IMR-90 (cell line): ENCODE measurements around the gene OR6J1. TPM values are rescaled to one million over a fixed set of nuclear protein-coding genes. Genes with fewer than 3 reads are reported as not detected.

Source experiments
- ATAC-seq: fragments of 200-7000 bp; cut with Tn5 transposase; 2 replicates; pipeline ENCODE4 v1.9.1; 2020; ENCODE audit warnings: low read depth, mild to moderate bottlenecking, moderate library complexity
- BruUV-seq: library from RNA; stranded (reverse); fragments of 400-500 nt; replicated peaks from 2 replicates; lab custom pipeline; 2021; lab: Mats Ljungman, UMichigan
- CTCF ChIA-PET: fragments of 300-600 bp; formaldehyde crosslinking; extraction: SDS; loops from one replicate; lab custom pipeline; 2021; ENCODE audit warnings: antibody characterized with exemption; lab: Yijun Ruan, JAX
- POLR2A ChIA-PET: fragments of 300-600 bp; sonication (Branson Sonifier 250); formaldehyde crosslinking; loops from one replicate; lab custom pipeline; 2022; ENCODE audit warnings: antibody characterized with exemption; ENCODE audit not compliant: unreplicated experiment; lab: Charles Lee
- DNase-seq: peaks from one replicate; pipeline ENCODE4 v3.0.0; 2013
- H2AFZ ChIP-seq: replicated peaks from 2 replicates; pipeline ENCODE3; 2013; ENCODE audit warnings: low read length, mild to moderate bottlenecking; ENCODE audit not compliant: poor library complexity
- H2AK5ac ChIP-seq: 2 replicates; pipeline ENCODE4 v1.6.1; 2013; ENCODE audit warnings: low read depth, low read length, inconsistent platforms
- H2AK9ac ChIP-seq: replicated peaks from 2 replicates; pipeline ENCODE3; 2013; ENCODE audit warnings: mild to moderate bottlenecking, low read depth, low read length, moderate library complexity; ENCODE audit not compliant: poor library complexity
- H2BK120ac ChIP-seq: 2 replicates; pipeline ENCODE4 v1.6.1; 2013; ENCODE audit warnings: low read depth, low read length, inconsistent platforms
- H2BK15ac ChIP-seq: 3 replicates; pipeline ENCODE4 v1.6.1; 2013; ENCODE audit warnings: low read depth, low read length, inconsistent platforms
- H2BK20ac ChIP-seq: 2 replicates; pipeline ENCODE4 v1.6.1; 2013; ENCODE audit warnings: low read depth, mild to moderate bottlenecking, inconsistent platforms, low read length, moderate library complexity
- H2BK5ac ChIP-seq: 2 replicates; pipeline ENCODE4 v1.6.1; 2013; ENCODE audit warnings: mild to moderate bottlenecking, low read depth, low read length, inconsistent platforms; ENCODE audit not compliant: poor library complexity, severe bottlenecking
- H3K14ac ChIP-seq: replicated peaks from 2 replicates; pipeline ENCODE4 v1.6.1; 2013; ENCODE audit warnings: low read depth, low read length, inconsistent platforms
- H3K18ac ChIP-seq: 2 replicates; pipeline ENCODE4 v1.6.1; 2013; ENCODE audit warnings: low read depth, low read length, control low read depth
- H3K23ac ChIP-seq: 2 replicates; pipeline ENCODE4 v1.6.1; 2013; ENCODE audit warnings: low read depth, low read length, inconsistent platforms
- H3K27ac ChIP-seq: 2 replicates; pipeline ENCODE4 v1.5.1; 2013; ENCODE audit warnings: mild to moderate bottlenecking, control low read depth, low read length; ENCODE audit not compliant: insufficient read depth
- H3K27me3 ChIP-seq: 2 replicates; pipeline ENCODE4 v1.6.1; 2013; ENCODE audit warnings: low read length; ENCODE audit not compliant: control insufficient read depth, insufficient read depth
- H3K36me3 ChIP-seq: 2 replicates; pipeline ENCODE4 v1.6.1; 2013; ENCODE audit warnings: low read length, mixed read lengths; ENCODE audit not compliant: control insufficient read depth, insufficient read depth
- H3K4ac ChIP-seq: 2 replicates; pipeline ENCODE4 v1.6.1; 2013; ENCODE audit warnings: low read depth, low read length, inconsistent platforms
- H3K4me1 ChIP-seq: 2 replicates; pipeline ENCODE4 v1.6.1; 2013; ENCODE audit warnings: low read length, mixed read lengths; ENCODE audit not compliant: control insufficient read depth, insufficient read depth
- H3K4me2 ChIP-seq: 2 replicates; pipeline ENCODE4 v1.6.1; 2013; ENCODE audit warnings: low read depth, mild to moderate bottlenecking, control low read depth, low read length, moderate library complexity
- H3K4me3 ChIP-seq: 2 replicates; pipeline ENCODE4 v1.5.1; 2013; ENCODE audit warnings: low read depth, mild to moderate bottlenecking, control low read depth, low read length, moderate library complexity; ENCODE audit not compliant: insufficient read depth
- H3K56ac ChIP-seq: 2 replicates; pipeline ENCODE4 v1.6.1; 2013; ENCODE audit warnings: low read length, inconsistent platforms; ENCODE audit not compliant: insufficient read depth; ENCODE audit errors: extremely low read depth
- H3K79me1 ChIP-seq, 2 experiments: 2 replicates each; pipeline ENCODE4 v1.6.1; 2013; ENCODE audit warnings: low read length in 2 of 2, inconsistent platforms in 1 of 2, low read depth in 1 of 2
- H3K9ac ChIP-seq: 2 replicates; pipeline ENCODE4 v1.6.1; 2013; ENCODE audit warnings: low read depth, low read length, control low read depth
- H3K9me1 ChIP-seq: 2 replicates; pipeline ENCODE4 v1.6.1; 2013; ENCODE audit warnings: low read length, inconsistent platforms; ENCODE audit not compliant: insufficient read depth
- H3K9me3 ChIP-seq: 2 replicates; pipeline ENCODE4 v1.6.1; 2013; ENCODE audit warnings: low read length; ENCODE audit not compliant: control insufficient read depth, insufficient read depth
- H4K20me1 ChIP-seq: 2 replicates; pipeline ENCODE4 v1.6.1; 2013; ENCODE audit warnings: low read length, inconsistent platforms; ENCODE audit not compliant: insufficient read depth
- H4K5ac ChIP-seq: 2 replicates; pipeline ENCODE4 v1.6.1; 2013; ENCODE audit warnings: mild to moderate bottlenecking, low read depth, low read length, control low read depth
- H4K8ac ChIP-seq, 2 experiments: 2 replicates each; pipeline ENCODE4 v1.6.1; 2013; ENCODE audit warnings: low read depth in 2 of 2, low read length in 2 of 2, control low read depth in 1 of 2, inconsistent platforms in 1 of 2
- H4K91ac ChIP-seq: 2 replicates; pipeline ENCODE4 v1.6.1; 2013; ENCODE audit warnings: low read depth, low read length, inconsistent platforms; ENCODE audit not compliant: insufficient read depth
- CEBPB ChIP-seq: IDR thresholded peaks from 2 replicates; pipeline ENCODE4 v1.6.1; 2012; ENCODE audit warnings: low read depth, low read length, improper control_type of control experiment
- NFE2L2 ChIP-seq: fragments of 150-350 bp; IDR thresholded peaks from 2 replicates; pipeline ENCODE4 v1.6.1; 2016; ENCODE audit warnings: low read depth, mild to moderate bottlenecking, low read length
- USF2 ChIP-seq: fragments of 150-350 bp; IDR thresholded peaks from 2 replicates; pipeline ENCODE4 v1.6.1; 2017; ENCODE audit warnings: mild to moderate bottlenecking, antibody characterized with exemption, low read length, low read depth
- WGBS, 2 experiments: methylation state at CpG; one replicate each; pipeline versions ENCODE4 v1.1.5 to v1.1.7; 2013; ENCODE audit warnings: missing lambda C conversion rate in 2 of 2; ENCODE audit not compliant: insufficient read length in 1 of 2; ENCODE audit errors: extremely low coverage in 2 of 2; 5-methylcytosine and 5-hydroxymethylcytosine counted together
- dilution Hi-C: fragments of 300-500 bp; cut with HindIII; formaldehyde crosslinking; loops from one replicate; pipeline ENCODE4 v1.14.3; 2018; ENCODE audit warnings: low sequenced_read_pairs; ENCODE audit not compliant: unreplicated experiment
- in situ Hi-C: fragments of 300-500 bp; cut with MboI; formaldehyde crosslinking; loops from 3 replicates; pipeline ENCODE4 v1.14.3; 2019; ENCODE audit warnings: low sequenced_read_pairs, inconsistent platforms, mixed read lengths
- intact Hi-C: fragments of 100-400 bp; cut with micrococcal nuclease; formaldehyde crosslinking; loops from 2 replicates; pipeline ENCODE4 v1.10.0; 2022
- polyA plus RNA-seq, 3 experiments: library from polyadenylated mRNA; depleted of rRNA; stranded (reverse); fragments of >200 nt; gene quantifications; 2 replicates each; pipeline ENCODE4 v1.2.3, GENCODE V29; 2012; ENCODE audit warnings: low replicate concordance in 1 of 3
- total RNA-seq: library from RNA; depleted of rRNA; stranded (reverse); fragments of >200 nt; gene quantifications from 2 replicates; pipeline ENCODE4 v1.2.3, GENCODE V29; 2012

The OR6J1 gene
- total and polyA plus RNA-seq, 2 of the 4 experiments (the other 2 are of a cell fraction): not detected

- no CpG with 5 or more reads among the region's 2 CpGs for WGBS, 2 experiments
- in situ Hi-C loops (no loop called here), dilution Hi-C loops (no loop called here), intact Hi-C loops (no loop called here)
- no peak overlapping the region for H2BK5ac ChIP-seq
- no peak overlapping the region for H4K91ac ChIP-seq
- H3K27ac ChIP-seq: no peak overlapping the region
- ChIA-PET CTCF (no interaction called here), POLR2A (no interaction called here)
- peaks cover 0 to 3% of the 10 kb centered on the region in 2 experiments; a peak in 1 of 4 replicates for H3K79me1 ChIP-seq
- peaks cover 11% of the 10 kb centered on the region for H3K4me1 ChIP-seq
- H3K9me3 ChIP-seq: no peaks in the 10 kb centered on the region
- peaks cover 31% of the 10 kb centered on the region for H3K9me1 ChIP-seq
- H3K14ac ChIP-seq: no peak overlapping the region
- no peak overlapping the region for H4K5ac ChIP-seq
- DNase-seq (no peak), ATAC-seq (no peak)
- no peak overlapping the region for H3K4me2 ChIP-seq
- H3K18ac ChIP-seq: no peak overlapping the region
- H4K20me1 ChIP-seq: no peaks in the 10 kb centered on the region
- H2BK15ac ChIP-seq: no peak overlapping the region
- no TSS peak for BruUV-seq
- H2AK5ac ChIP-seq: no peak overlapping the region
- H3K23ac ChIP-seq: no peak overlapping the region
- H2AK9ac ChIP-seq: no peak overlapping the region
- no peaks in the 10 kb centered on the region for H3K27me3 ChIP-seq
- TF ChIP-seq CEBPB (0 out of 2 replicates have a peak, but pooled peaks have one; percentile 16), USF2 (no peak), NFE2L2 (no peak)
- no peak overlapping the region for H3K56ac ChIP-seq
- no peak overlapping the region for H3K9ac ChIP-seq
- H2BK120ac ChIP-seq: no peak overlapping the region; the same call in 1 of the 2 replicates
- H3K4ac ChIP-seq: no peak overlapping the region
- no peak overlapping the region for H3K4me3 ChIP-seq
- H3K36me3 ChIP-seq: peaks cover 44% of the 10 kb centered on the region
- H2BK20ac ChIP-seq: no peak overlapping the region
- H4K8ac ChIP-seq: no peak overlapping the region
- H2AFZ ChIP-seq: no peak overlapping the region
Measured at GRCh38 chr14:22610931-22611330, 33.2 kb downstream of the OR6J1 start.
